Measurements from ENCODE around the gene WDR26. TPM values are rescaled to one million over a fixed set of nuclear protein-coding genes. Genes with fewer than 3 reads are reported as not detected.
A peak's percentile ranks its signal among the peaks of the same experiment; 100 is the strongest.

WDR26 gene
- total RNA-seq, 3 donors from 2014 or later (not counting 1 experiment from before 2014, with no cell fraction given) = 244 to 310 (median 261) TPM

- Histone ChIP-seq H3K36me3 (ENCODE audit: control insufficient read depth, insufficient read depth, low read length) (peaks cover 2% of the 10 kb centered on the region), H3K4me1 (ENCODE audit: control insufficient read depth, insufficient read depth, low read length) (peaks cover 17% of the 10 kb centered on the region), H3K9me3 (ENCODE audit: control insufficient read depth, insufficient read depth, low read length) (no peaks in the 10 kb centered on the region), H3K27ac (ENCODE audit: low read length) (peak overlapping the region; percentile 94), H3K4me3 (ENCODE audit: low read length) (peak overlapping the region; percentile 86), H3K27me3 (ENCODE audit: control insufficient read depth, insufficient read depth, low read length) (no peaks in the 10 kb centered on the region)
- no peak for TF ChIP-seq CTCF (IDR thresholded peaks at IDR 0.05)
- WGBS (ENCODE audit: insufficient coverage) = 0% methylated on average over 4 of the region's 4 CpGs
- peak overlapping the region; percentile 86 to 88 for H3K27ac Mint-ChIP-seq
- DNase-seq (peak in 1 of 2 donors; percentile 48), ATAC-seq (peak in 2 of 3 donors; percentile 9 to 15)
- H3K27me3 Mint-ChIP-seq (ENCODE audit: low read depth in 2 of 2) = no peaks in the 10 kb centered on the region
- intact Hi-C loops (cut with micrococcal nuclease) = no loop called here
- no peaks in the 10 kb centered on the region for H3K9me3 Mint-ChIP-seq
- no peaks in the 10 kb centered on the region for H3K36me3 Mint-ChIP-seq
- H3K4me1 Mint-ChIP-seq = peaks cover 45 to 48% of the 10 kb centered on the region in 2 donors
- peak overlapping the region; percentile 89 for H3K4me3 Mint-ChIP-seq
These were observed 744 bp upstream of the WDR26 start for GRCh38 chr1:224435318-224435763.

- 0% methylated on average over 63 of the region's 88 CpGs for WGBS (ENCODE audit: insufficient coverage)
- Mint-ChIP-seq H3K27me3 (ENCODE audit: low read depth in 2 of 2) (no peaks in the 10 kb centered on the region), H3K27ac (peak overlapping the region; percentile 86 to 88), H3K9me3 (no peaks in the 10 kb centered on the region), H3K4me3 (peak overlapping the region; percentile 90), H3K4me1 (peaks cover 49 to 51% of the 10 kb centered on the region in 2 donors), H3K36me3 (no peaks in the 10 kb centered on the region)
- H3K4me3 ChIP-seq (ENCODE audit: low read length) = peak overlapping the region; percentile 86
- peak; percentile 70 for DNase-seq
- H3K27ac ChIP-seq (ENCODE audit: low read length) = peak overlapping the region; percentile 94
- intact Hi-C loops (cut with micrococcal nuclease) = loop anchor here (1.0 to 5.0 kb wide), 2 partner anchors 52 to 77 kb away; no protein-coding TSS in a partner anchor
- peaks cover 17% of the 10 kb centered on the region for H3K4me1 ChIP-seq (ENCODE audit: control insufficient read depth, insufficient read depth, low read length)
- TF ChIP-seq CTCF (IDR thresholded peaks at IDR 0.05) = no peak
- peaks cover 6% of the 10 kb centered on the region for H3K36me3 ChIP-seq (ENCODE audit: control insufficient read depth, insufficient read depth, low read length)
- no peaks in the 10 kb centered on the region for H3K9me3 ChIP-seq (ENCODE audit: control insufficient read depth, insufficient read depth, low read length)
- no peaks in the 10 kb centered on the region for H3K27me3 ChIP-seq (ENCODE audit: control insufficient read depth, insufficient read depth, low read length)
- peak; percentile 49 to 68 (median 62) for ATAC-seq
These were observed 610 bp downstream of the WDR26 start for GRCh38 chr1:224433701-224434672.

- Histone ChIP-seq H3K27me3 (ENCODE audit: control insufficient read depth, insufficient read depth, low read length) (no peaks in the 10 kb centered on the region), H3K27ac (ENCODE audit: low read length) (peak overlapping the region; percentile 94), H3K9me3 (ENCODE audit: control insufficient read depth, insufficient read depth, low read length) (no peaks in the 10 kb centered on the region), H3K4me3 (ENCODE audit: low read length) (peak overlapping the region; percentile 86), H3K36me3 (ENCODE audit: control insufficient read depth, insufficient read depth, low read length) (peaks cover 10% of the 10 kb centered on the region), H3K4me1 (ENCODE audit: control insufficient read depth, insufficient read depth, low read length) (peaks cover 17% of the 10 kb centered on the region)
- H3K4me3 Mint-ChIP-seq = peak overlapping the region; percentile 90
- no peaks in the 10 kb centered on the region for H3K9me3 Mint-ChIP-seq
- peak overlapping the region; percentile 86 to 88 for H3K27ac Mint-ChIP-seq
- peak in 1 of 2 donors; percentile 57 for DNase-seq
- H3K27me3 Mint-ChIP-seq (ENCODE audit: low read depth in 2 of 2) = no peaks in the 10 kb centered on the region
- no peaks in the 10 kb centered on the region for H3K36me3 Mint-ChIP-seq
- peaks cover 52 to 54% of the 10 kb centered on the region in 2 donors for H3K4me1 Mint-ChIP-seq
- under 1% methylated on average over 15 of the region's 19 CpGs for WGBS (ENCODE audit: insufficient coverage)
- ATAC-seq = no peak
- no peak for TF ChIP-seq CTCF (IDR thresholded peaks at IDR 0.05)
- intact Hi-C loops (cut with micrococcal nuclease) = loop anchor here (5.0 kb wide), 1 partner anchor 51 kb away; no protein-coding TSS in a partner anchor
These were observed 1.4 kb downstream of the WDR26 start for GRCh38 chr1:224433041-224433691.

Measured in natural killer cell (primary cell).